ENCODE data around the gene FOXK2.

The FOXK2 gene

DNA sequence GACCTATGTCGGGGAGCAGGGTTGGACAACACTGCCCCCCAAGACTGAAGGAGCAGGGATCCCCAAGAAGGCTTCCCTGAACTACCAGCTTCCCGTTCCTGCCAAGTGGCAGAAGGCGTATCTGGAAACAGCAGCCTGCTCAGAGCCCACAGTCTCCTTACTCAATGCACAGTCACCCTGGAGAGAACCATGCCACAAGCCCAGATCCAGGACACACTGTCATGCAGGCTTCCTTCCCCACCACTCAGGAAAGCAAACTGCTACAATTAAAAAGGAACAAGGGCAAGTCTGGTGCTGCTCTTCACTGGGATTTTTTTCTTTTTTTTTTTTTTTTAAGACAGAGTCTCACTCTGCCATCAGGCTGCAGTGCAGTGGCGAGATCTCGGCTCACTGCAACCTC lies 120.5 kb downstream of the FOXK2 start:
- DNase-seq (ENCODE audit: low read depth in 2 of 2): no peak

DNA sequence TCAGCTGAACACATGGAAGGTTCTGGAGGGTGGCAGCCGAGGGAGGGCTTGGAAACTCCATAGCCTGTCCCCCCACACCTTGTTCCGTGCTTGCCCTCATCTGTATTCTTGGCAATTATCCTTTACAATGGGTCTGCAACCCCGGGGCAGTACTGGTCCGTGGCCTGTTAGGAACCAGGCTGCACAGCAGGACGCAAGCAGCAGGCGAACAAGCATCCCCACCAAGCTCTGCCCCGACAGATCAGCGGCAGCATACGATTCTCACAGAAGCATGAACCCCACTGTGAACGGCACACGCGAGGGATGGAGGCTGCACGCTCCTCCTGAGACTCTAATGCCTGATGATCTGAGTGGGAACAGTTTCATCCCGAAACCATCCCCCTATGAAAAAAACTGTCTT lies 122.5 kb downstream of the FOXK2 start:
- DNase-seq (ENCODE audit: low read depth in 2 of 2): no peak

DNA sequence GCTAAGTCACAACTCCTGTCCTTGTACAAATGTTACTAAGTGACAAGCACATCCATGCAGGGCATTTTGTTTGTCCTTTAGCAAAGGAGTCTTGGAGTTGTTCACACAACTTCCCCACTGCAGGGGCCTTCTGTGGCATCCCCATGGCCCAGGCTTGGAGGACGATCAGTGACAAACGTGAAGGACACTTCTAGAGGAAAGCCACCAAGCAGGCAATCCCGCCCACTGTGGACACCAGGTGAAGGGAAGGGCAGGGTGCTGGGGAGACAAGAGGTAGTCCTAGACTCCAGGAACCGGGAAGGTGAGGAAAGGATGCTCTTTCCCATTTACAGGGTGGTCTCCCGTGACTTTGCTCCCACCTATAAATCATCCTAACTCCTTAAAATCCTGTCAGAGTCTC lies 124.6 kb downstream of the FOXK2 start:
- no peak for DNase-seq (ENCODE audit: low read depth in 2 of 2)

DNA sequence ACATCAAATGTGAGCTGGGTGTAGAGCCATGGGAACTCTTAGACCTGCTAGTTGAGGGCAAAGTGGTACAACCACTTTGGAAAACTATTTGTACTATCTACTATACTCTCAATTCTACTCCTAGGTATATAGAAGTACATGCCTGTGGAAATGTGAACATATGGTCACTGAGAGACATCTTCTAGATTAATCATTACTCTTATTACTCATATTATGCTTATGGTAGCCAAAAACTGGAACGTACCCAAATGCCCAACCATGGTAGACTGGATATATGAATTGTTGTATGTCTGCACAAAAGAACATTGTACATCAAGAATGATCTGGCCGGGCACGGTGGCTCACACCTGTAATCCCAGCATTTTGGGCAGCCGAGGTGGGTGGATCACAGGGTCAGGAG lies 126.0 kb downstream of the FOXK2 start:
- DNase-seq (ENCODE audit: low read depth in 2 of 2): no peak

DNA sequence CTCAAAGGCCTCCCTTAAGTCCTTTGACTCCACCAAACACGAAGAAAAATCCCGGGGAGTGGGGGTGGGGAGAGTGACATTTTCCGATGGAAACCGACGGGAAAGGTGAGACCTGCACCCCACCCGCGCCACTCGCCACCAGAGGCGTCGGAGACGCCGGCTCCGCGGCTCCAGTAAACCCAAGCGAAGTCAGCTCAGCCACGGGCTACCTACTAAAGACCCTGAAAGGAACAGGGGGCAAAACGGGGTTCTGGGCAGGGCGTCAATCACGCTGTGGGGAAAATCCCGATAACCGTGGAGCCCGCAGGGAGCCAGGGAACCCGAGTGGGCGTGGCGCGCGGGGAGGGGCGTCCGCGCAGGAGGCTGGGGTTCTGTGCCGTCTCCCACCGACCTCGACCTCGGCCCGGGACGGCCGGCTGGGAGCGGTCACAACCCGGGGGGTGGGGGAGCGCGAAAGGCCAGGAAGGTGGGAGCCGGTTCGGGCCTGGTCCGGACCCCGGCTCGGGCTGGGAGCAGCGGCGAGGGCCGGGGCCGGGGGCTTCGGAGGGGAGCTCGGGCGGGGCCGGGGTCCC lies 128.1 kb downstream of the FOXK2 start:
- DNase-seq (ENCODE audit: low read depth in 2 of 2): peak; percentile 8 to 18

DNA sequence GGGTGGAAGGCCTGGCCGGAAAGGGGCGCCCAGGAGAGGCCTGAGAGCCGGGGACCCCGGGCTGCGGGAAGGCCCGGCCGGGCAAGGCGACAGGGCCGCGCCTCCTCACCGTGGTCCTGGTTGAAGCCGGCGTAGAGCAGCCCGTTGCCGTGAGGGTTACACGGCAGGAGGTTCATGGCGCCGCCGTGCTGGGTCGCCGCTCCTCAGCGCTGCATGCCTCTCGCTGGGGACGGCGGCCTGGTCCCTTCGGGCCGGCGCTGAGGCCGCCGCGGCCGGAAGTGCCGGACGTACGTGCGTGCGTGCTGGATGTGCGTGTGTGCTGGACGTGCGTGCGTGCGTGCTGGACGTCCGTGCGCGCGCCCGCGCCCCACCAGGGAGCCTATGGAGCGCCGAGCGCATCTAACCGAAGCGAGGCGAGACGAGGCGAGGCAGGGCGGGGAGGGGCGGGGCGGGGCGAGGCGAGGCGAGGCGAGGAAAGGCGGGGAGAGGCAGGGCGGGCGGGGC lies 128.7 kb downstream of the FOXK2 start, which contains the start of gene WDR45B:
WDR45B (minus strand) TSS at position 280 of the 504 bp plus-strand sequence; CDS start at position 176, 104 bp downstream.
- DNase-seq (ENCODE audit: low read depth in 2 of 2): peak; percentile 74 to 75

DNA sequence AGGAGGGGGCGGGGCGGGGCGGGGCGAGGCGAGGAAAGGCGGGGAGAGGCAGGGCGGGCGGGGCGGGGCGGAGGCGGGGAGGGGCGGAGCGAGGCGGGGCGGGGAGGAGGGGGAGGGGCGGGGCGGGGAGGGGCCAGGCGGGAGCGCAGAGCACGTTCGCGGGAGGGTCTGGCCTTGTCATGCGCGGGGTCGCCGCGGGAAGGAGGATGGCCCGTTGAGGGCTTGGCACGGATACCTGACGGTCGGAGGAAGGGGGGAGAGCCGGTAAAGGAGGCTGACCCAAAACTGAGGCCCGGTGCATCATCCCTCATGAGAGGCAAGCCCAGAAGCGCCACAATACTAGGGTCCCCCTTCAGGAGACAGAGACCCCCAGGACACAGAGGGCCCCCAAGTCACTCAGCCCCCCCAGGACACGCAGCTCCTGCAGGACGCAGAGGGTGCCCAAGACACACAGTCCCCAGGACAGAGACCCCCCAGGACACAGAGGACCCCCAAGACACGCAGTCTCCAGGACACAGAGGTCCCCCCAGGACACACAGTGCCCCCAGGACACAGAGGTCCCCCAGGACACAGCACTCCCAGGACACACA lies 129.3 kb downstream of the FOXK2 start:
- no peak for DNase-seq (ENCODE audit: low read depth in 2 of 2)

DNA sequence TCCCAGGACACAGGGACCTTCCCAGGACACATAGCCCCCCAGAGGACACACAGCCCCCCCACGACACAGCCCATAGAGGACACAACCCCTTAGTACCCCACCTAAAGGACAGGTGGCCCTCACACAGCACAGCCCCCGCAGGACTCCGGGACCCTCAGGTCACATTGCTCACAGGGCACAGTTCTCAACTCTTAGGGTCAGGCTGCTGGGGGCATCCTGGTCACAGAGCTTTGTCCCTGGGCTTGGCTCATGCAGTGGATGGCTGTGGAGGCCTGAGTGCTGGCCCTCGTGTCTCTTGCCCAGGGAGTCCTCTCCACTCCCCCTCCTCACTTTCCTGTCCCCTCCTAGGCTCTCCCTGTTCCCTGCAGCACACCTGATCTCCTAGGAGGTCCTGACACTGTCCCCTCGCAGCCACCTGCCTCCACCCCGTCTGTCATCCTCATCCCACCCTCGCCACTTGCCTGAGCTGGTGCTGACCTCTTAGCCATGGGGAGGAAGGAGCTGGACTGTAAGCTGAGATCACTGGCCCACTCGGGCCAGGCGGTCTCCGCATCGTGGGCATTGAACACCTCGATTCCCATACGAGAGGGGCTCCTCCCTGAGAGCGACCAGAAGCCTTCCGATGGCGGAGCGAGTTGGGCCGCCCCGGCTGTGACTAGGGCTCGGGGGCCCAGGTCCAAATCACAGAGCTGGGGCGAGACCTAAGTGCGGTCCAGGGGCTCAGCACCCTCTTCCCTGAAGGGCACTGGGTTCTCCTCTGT lies 130.1 kb downstream of the FOXK2 start:
- DNase-seq (ENCODE audit: low read depth in 2 of 2): no peak

DNA sequence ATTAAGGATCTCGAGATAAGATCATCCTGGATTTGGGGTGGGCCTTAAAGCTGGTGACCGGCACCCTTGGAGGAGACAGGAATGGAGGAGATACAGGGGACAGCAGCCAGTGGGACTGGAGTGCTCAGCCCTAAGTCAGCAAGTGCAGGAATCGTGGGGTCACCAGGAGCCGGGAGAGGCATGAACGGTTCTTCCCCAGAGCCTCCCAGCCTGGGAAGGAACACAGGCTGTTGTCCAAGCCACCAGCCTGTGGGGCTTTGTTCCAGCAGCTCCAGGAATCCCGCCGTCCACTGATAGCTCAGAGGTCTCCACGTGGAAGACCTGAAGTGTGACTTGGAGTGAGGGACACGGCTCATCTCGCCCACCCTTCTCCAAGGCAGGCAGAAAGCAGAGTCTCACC lies 131.2 kb downstream of the FOXK2 start:
- DNase-seq (ENCODE audit: low read depth in 2 of 2): no peak

DNA sequence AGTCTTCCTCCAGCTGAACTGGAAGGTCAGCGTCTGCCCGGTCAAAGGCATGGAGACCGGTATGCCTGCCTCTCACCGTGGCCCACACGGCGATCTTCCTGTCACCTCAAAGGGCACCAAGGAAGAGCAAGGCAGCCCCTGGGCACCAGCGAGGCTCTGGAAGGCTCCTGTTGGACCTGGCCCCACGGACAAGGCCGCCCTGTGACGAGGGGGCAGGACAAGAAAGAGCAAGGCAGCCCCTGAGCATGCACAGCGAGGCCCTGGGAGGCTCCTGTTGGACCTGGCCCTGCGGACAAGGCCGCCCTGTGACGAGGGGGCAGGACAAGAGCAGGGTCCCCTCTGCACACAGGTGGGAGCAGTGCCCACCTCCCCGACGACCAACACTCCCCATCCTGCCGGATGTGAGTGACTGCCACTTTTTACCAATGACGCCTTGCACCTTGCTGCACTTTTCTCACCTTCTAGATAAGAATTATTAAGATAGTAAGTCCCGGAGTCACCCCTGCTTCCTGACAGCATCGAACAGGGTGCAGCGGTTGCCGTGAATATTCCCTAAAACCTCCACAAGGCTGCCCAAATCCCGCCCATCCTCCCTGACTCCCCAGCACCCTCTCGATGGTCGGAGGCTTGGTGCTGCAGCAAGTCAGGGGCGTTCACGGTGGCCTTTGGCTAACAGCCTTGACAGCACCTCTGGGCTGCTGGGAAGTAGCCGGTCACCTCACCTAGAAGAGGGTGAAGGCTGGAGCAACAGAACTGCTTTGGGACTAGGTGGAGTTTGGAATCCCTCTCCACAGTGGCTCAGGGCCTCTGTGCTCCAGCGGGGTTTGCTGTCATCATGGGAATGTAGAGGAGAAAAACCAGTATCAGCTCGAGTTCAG lies 134.4 kb downstream of the FOXK2 start:
- no peak for DNase-seq (ENCODE audit: low read depth in 2 of 2)
